SKM-1 treated with dmso at 0.1 percent for 144 hours (cell line): ENCODE measurements around the gene BHLHE41.

ENCODE experiments used
- DNase-seq: peaks from one replicate; lab custom pipeline; 2025; ENCODE audit not compliant: unreplicated experiment; lab: John Stamatoyannopoulos, UW

BHLHE41 gene

DNA sequence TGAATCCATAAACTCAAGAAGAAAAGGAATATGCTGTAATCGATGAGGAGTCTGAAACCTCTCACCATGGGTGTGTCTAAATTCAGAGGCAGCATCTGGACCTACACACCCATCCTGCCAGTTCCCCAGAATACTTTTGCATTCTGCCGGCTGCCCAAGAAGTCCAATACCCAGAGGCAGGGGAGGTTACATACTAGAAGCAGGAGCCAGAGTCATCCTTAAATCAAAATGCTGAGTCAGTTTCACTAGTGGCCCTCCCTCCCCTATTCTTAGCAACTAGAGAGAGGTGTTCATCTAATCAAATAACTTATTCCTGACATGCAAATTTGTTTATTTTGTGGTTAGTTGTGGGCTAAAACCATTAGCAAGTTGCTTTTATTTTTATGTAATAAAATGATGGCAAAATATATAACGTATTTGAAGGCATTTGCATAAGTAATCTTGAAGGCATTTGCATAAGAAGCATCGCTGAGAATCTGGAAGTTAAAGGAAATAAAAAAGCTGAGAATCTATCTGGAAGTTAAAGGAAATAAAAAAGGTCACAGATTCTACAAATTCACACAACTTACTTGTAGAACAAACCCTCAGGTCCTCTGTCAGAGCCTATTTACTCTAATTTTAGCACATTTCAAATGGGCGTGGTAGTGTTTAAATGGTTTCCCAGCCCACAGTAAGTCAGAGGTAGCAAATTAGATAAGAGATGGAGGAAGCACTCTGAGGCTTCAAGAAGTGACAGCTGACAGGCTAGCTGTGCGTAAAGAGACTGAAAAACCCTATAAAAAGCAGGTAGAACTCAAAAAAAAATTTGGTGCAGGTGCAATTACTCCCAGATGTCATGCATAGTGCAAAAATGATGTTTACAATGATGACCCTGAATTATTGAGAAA, 7.8 kb downstream of the BHLHE41 start:
- no peak for DNase-seq

DNA sequence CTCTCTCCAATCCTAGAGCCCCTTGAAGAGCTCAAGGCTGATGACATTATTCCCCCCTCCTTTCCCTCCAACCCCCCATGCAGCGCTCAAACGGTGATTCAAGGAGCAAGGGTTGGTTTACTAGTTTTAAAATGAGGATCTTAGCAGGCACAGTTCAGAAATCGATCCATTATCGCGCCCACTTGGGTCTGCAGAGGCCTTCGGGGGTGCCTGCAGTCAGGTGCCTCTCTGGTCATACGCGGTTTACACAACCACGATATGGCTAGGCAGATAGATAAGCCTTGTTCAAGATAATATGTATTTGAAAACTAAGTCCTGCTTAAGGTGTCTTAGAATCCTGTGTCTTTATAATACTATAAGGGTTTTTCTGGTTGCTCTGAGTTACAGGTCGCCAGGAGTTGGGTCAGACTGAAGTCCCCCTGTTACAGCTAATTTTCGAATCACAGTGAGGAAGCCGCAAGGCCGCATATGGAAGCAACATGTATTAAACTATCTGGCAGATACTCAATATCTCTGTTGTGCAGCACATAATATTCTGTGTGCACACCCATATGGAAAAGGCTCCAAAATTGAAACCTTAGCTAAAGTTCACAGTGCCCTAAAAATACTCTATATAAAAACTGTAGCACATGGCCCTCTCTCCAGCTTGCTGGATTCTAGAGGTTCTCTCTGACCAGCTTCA, 10.0 kb downstream of the BHLHE41 start:
- no peak for DNase-seq

DNA sequence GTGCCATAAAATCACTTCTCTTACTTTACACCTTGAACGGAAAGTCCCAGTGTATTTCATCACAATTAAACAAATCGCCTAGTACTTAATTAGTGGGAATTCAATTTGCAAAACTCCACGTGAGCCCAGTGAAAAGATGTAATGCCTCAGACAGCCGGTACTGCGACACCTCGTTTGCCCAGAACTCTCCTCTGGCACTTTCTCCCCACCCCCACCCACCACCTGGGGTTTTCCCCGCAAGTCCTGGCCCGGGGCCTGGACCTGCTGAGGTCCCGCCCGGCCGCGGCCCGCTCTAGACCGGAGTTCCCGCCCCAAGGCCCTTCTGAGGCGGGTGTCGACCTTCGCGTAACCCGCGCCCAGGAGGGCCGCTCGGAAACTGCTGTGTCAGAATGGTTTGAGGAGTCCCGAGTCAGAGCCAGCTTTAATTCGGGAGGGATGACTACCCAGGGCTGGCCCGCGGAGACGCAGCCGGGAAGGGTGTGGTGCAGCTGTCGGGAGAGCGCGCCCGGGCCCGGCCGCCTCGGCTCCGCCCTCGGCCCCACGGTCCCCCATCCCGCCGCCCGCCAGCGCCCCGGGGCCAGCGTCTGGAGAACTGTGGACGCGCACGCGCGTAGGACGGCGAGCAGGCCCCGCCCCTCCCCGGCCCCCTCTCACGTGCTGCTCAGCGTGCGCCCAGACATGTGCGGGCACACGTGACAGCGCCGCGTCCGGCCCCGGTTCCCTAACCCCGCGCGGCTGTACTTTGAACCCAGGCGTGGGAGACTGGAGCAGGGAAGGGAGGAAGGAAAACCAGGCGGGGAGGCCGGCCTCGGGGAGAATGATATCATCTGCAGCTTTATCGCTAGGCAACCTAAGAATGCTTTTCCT, 10.8 kb downstream of the BHLHE41 start:
- DNase-seq, result no peak

DNA sequence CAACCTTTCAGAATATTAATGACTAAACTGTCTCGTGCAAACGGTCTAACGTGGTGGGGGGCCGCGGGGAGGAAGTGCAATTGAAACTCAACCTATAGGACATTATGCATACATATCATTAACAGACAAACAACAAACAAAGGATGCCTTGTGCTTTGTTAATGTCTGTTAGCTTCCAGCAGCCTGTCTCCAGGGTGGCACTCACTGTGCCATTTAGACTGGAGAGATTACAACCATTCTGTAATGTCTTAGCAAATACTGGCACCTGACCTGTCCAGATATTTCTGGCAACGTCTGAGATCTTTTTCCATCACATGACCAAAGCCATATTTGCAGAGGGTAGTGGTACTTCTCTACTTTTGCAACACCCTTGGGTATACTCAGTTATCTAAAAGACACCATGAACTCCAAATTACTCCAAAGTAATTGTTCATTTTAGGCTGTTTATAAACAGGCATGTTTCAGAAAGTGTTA, 11.6 kb downstream of the BHLHE41 start:
- no peak for DNase-seq

DNA sequence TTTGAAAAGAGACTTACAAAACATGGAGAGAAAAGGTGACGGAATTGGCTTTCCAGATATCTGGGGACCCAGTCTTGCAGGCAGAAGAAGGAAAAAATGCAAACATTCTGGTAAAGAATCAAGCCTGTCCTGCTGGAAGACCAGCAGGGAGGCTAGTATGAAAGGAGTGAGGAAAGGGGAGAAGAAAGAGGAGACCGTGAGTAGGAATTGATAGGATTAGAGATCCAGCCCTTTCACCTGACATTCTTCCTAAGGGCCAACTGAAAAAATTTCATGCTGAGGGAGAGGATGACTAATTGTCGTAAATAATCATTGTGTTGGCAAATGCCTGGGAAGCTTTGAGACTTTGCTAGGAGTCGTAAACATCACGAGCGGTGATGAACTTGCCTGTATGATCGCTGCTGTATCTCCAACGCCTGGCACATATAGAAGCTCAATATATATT, 12.1 kb downstream of the BHLHE41 start:
- DNase-seq, result no peak

DNA sequence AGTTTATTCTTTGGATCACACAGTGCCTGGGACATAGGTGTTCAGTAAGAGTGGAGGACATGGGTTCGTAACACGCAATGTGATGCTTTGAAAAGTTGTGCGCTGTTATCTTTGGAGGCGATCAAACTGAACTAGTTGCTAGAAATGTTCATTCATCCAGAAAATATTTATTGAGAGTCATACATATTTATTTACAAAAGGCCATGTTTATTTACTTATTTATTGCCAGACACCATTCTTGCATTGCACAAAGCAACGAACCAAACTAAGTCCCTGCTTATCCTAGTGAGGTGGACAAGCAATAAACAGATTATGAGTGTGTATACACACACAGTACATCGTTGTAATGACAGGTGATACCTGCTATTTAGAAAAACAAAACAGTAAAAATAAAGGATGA, 12.6 kb downstream of the BHLHE41 start:
- DNase-seq, result no peak

DNA sequence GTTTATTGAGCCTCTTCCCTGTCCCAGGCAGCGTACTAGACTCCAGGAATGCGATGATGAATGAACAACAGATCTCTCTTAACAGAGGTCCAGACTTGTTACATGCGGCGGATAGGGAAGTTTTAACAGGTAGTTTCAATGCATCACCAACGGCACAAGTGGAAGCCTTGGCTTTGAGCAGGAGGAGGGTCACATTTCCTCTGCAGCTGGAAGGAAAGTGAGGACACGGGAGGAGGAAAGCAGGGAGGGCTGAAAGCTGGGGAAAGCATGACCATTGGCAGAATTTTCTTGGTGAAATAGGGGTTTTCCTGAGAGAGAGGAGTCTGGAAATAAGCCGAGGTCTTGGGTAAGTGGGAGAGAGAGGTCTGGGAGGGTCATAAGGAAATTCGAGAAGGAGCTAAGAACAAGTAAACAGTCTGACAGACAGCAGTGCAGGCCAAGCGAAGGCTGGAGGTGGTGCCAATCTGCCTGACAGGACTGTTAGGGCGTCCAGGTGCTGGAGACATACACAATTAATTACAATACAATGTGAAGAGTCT, 15.4 kb downstream of the BHLHE41 start:
- DNase-seq, result no peak

DNA sequence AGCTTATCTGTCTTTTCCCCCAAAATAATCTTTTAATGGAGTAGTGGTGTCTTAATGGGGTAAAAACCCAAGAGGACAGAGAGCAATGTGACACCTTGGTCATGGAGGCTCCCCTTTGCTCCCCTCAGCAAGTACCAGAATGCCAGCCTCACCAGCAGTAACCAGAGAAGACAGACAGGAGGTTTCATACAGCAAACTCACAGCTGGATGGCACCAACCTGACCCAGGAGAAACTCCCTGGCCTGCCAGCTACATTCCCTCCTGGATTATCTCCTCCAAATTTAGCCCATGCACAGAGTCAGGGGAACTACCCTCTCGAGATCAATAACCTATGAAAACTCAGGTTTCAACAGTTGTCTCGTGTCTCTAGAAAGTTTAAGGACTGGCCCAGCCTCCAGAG, 15.9 kb downstream of the BHLHE41 start:
- no peak for DNase-seq

DNA sequence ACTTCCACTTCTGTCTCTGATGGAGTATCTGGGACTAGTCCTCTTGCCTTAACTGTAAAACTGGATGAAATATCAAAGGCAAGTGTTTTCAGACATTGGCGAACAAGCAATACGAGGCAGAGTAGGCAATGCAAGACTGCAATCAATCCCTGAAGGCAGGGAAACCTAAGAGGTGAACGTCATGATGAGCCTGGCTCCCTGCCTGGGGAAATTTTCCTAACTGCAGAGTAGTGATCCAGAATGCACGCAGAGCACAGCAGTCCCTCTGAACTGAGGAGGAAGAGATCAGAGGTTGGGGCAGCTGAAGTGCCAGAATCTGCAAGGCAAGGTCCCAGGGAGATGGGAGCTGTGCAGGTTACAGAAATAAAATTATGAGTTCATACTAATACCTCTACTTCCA, 18.5 kb downstream of the BHLHE41 start:
- no peak for DNase-seq

DNA sequence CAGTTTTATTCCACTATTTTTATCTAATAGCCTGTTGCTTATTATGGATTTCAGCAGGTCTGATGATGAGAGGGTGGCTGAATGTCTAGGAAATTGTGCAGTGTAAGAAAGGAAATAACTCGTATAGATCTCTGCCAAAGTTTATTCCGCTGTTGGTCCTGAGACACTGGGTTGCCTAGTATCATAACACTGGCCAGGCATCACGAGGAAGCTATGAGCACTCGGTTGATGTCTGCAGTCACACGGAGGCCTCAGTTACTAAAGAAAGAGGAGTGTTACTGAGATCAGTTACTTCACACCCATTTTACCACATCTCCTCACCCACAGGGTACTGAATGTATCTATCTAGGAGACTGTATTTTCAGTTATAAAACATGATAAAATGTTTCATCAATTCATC, 21.9 kb downstream of the BHLHE41 start:
- DNase-seq, result no peak

DNA sequence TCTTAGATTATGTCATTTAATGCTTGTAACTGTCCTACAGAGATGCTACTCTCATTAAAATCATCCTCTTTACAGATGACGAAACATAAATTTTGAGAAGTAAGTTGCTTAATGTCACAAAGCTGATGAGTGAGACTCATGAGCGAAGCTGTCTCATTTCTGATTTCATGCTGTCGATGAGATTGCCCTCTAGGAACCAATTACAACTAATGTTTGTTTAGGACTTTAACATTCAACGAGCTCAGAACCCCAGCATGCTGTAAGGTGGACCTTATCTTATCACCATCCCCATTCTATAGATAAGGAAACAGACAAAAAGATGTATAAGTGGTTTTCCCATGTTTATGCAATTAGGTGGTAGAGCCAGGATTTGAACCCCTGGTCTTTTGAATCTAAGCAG, 23.1 kb downstream of the BHLHE41 start:
- no peak for DNase-seq

DNA sequence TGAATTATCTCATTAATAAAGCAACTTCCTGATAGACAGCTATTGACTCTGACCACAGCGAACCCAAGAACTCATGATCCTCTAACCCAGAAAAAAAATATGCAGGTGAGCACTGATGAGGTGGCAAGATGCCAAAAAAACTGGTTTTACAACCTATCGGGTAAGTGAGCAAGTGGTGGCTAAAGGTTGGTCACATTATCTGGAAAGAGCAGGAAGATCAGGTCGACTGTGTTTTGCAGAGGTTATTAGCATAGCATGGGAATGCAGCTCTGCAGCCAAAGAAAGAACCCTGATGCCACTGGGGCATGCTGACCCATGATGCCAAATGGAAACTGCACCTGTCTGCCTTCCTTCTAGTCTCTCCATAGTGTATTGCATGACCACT, 23.5 kb downstream of the BHLHE41 start:
- DNase-seq, result no peak

DNA sequence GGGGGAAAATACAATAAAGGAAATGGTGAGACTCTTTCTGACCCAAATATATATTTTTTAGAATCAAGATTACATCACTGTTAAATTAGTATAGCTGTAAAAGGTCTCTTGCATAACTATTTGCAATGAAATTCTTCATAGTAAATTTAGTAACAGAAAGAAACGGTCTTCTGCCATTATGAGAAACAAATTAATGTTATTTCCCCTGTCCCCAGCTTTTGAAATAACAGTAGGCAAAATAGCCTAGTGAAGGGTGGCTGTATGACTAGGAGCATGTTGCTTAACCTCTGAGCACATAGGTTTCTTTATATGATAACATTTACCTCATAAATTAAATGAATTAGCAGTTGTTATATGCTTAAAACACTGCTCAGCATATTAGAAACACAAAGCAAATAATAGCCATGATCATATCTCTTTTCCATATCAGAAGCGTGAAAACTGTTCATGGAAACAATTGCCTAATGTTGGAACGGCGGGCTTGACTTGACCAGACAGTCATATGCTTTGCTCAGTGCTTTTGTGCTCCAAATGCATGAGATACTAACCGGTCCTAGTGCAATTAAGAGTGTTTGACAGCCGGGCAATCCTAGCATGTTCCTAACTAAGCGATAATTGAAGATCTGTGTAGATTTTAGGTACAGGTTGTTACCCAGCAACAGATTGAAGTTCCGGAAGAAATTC, 24.0 kb downstream of the BHLHE41 start:
- DNase-seq, result no peak

DNA sequence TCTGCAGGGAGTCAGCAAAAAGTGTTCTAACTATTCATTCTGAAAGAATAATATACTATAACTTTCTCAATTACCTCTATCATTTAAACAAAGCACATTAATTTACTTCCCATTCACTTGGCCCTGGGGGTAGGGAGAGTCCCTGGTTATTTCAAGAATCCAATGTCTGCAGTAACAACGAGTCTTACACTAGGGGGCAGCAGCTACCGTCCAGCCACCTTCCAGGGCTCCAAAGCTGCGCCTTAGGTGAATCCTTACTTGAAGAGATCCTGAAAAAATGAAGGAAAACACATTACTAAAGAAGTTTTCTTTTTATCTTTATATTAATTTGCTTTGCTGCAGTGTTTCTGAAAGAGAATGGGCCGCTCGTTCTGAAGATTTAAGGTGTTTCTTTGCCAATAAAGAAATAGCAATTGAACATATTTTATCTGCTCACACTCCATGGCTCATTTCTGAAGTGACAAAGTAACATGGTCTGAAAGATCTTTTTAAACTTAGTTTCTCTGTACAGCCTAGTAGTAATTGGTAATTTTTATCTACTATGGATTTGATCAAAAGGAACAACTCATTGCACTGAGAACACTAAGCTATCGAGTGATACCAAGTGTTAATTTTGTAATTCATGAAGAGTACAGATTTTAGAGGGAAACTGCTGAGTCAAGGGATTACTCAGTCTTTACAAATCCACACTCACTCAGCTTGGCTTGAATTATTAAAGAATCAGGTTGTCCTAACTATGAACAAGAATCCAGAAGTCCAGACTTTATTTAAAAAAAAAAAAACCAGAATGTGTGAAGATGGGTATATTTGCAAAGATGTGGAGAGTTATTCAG, 27.6 kb downstream of the BHLHE41 start:
- DNase-seq, result peak; percentile 20

DNA sequence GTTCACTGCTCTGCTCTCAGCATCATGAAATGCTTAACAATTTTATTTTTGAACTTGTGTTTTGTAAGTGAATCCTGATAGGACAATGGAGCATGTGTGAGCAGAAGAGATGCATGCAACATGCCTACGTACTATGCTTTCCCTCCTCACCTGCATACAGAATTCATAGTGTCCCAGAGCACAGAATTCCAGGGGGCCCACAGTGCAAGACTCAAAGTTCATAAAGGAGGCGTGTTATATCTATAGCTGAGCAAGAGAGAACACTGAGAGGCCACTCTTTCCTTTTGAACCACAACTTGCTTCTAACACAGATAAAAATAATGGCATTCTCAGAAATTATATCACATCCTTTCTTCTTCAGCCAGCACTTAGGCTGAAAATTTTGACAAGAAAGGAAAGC, 28.8 kb downstream of the BHLHE41 start:
- DNase-seq, result no peak

DNA sequence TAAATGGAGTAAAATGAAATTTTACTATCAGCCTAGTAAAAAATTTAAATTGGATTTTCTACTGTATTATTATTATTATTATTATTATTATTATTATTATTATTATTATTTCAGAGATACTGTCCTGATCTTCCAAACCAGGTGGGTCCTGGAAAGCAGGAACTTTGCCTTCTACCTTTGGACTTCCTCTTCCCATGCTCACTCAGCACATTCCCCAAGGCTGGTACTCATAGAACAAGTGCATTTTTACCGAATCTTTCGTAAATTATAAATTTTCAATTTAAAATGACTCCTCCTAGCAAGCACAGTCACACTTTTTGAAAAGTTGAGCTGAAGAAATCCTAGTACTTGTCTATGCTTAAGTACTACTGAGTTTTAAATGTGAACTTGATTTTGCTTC, 29.7 kb downstream of the BHLHE41 start:
- DNase-seq, result no peak

DNA sequence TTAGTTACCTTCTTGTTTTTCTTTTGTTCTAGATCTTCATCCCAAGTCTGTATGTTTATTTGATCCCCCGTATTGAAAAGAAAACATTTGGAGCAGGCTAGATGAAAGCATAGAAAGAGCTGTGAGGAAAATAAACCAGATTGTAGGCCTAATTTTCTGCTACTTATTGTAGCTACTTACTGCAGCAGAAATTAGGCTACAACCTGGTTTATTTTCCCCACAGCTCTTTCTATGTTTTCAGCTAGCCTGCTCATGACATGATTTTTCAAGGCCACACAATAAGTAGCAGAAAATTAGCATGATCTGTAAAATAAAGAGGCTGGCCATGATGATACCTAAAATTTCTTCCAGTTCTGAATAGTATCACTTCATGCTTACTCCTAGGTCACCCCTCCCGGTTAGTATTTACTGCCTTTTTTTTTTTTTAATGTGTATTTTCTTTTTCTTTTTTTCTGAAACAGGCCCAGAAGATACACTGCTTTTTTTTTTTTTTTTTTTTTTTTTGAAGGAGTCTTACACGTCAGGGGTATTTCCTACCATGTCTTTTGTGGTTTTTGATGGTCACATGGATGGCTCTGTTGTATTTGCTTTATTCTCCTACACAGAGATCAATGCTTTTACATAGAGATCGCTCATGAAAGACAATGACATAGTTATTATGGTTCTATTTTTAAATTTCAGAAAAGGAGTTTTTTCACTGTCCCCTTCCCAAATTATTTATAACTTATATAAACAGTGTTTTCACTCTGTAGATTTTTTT, 32.3 kb downstream of the BHLHE41 start:
- no peak for DNase-seq

DNA sequence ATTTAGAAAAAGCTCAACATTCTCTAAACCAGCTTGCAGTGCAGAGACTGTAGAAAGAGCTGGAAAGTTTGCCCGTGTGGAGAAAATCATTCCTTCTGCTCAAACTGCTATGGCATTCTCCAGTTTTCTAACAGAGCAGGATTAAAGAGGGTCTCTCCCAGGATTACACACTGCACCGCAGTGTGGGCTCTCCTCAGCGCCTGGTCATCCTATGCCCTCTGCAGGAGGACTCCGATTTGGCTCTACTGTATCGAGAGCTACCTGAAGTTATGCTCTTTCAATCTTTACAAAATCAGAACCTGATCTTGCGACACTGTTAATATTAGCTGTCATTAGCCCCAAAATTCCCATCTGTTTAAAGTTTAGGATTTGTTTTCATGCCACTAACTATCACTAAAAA, 33.0 kb downstream of the BHLHE41 start:
- no peak for DNase-seq
